HL-60 (cell line): ENCODE results near the gene APBB2.
"Not testable (repeated sequence)": the region's sequence is repeated elsewhere in the genome, so short reads cannot be mapped to it uniquely, and the experiment has no call there.

Source experiments
- DNase-seq, 2 experiments: peaks; one replicate each; pipeline ENCODE4 v3.0.0-alpha.2; 2010 to 2020; ENCODE audit warnings: low read depth in 1 of 2, low spot score in 1 of 2
- H3K27ac ChIP-seq: fragments of 250-450 bp; sonication (Bioruptor Pico); replicated peaks from 2 replicates; pipeline ENCODE4 v1.5.1; 2020; ENCODE audit warnings: mild to moderate bottlenecking, moderate library complexity
- H3K27me3 ChIP-seq: fragments of 250-450 bp; sonication (Bioruptor Pico); 2 replicates; pipeline ENCODE4 v1.5.1; 2021; ENCODE audit warnings: mild to moderate bottlenecking, moderate library complexity; ENCODE audit not compliant: insufficient read depth, poor library complexity, severe bottlenecking
- H3K4me3 ChIP-seq: replicated peaks from 2 replicates; pipeline ENCODE4 v1.5.1; 2011; ENCODE audit warnings: mild to moderate bottlenecking, control low read depth, low read length; ENCODE audit not compliant: insufficient read depth
- CTCF ChIP-seq: IDR thresholded peaks from one replicate; pipeline ENCODE4 v1.5.1; 2011; ENCODE audit warnings: low read length, control low read depth, inconsistent platforms; ENCODE audit not compliant: insufficient read depth
- GABPA ChIP-seq: IDR thresholded peaks from 2 replicates; pipeline ENCODE4 v1.6.1; 2012; ENCODE audit warnings: low read depth
- POLR2AphosphoS5 ChIP-seq: IDR thresholded peaks from 2 replicates; pipeline ENCODE4 v1.6.1; 2012; ENCODE audit warnings: low read depth
- SPI1 ChIP-seq: IDR thresholded peaks from 2 replicates; pipeline ENCODE4 v1.6.1; 2012; ENCODE audit warnings: low read depth, mild to moderate bottlenecking, borderline replicate concordance
- TF ChIP-seq, protein P1 (sequence below): IDR thresholded peaks from 2 replicates; pipeline ENCODE4 v1.6.1; 2012; ENCODE audit warnings: low read depth; ENCODE audit not compliant: insufficient replicate concordance

Gene APBB2

DNA sequence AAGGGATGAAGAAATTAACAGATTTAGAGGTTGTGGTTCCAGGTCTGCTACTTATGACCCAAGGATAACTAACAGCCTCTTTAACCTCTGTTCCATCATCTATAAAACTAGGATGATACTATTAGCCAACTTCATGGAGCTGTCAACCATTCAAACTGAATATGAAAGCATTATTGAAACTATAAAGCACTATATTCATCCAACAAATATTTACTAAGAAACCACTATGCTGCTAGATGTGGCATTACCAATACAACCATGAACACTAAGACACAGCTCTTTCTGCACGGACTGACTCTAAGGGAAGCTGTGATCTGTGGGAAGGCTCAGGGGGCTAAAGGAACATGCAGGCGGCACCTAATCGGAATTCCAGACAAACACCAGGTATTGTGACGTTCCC, 66.0 kb downstream of the APBB2 start:
- no peak overlapping the region for H3K4me3 ChIP-seq
- no peaks in the 10 kb centered on the region for H3K27me3 ChIP-seq
- TF ChIP-seq GABPA (no peak), SPI1 (no peak), POLR2AphosphoS5 (no peak), CTCF (no peak)
- TF ChIP-seq, protein P1, sequence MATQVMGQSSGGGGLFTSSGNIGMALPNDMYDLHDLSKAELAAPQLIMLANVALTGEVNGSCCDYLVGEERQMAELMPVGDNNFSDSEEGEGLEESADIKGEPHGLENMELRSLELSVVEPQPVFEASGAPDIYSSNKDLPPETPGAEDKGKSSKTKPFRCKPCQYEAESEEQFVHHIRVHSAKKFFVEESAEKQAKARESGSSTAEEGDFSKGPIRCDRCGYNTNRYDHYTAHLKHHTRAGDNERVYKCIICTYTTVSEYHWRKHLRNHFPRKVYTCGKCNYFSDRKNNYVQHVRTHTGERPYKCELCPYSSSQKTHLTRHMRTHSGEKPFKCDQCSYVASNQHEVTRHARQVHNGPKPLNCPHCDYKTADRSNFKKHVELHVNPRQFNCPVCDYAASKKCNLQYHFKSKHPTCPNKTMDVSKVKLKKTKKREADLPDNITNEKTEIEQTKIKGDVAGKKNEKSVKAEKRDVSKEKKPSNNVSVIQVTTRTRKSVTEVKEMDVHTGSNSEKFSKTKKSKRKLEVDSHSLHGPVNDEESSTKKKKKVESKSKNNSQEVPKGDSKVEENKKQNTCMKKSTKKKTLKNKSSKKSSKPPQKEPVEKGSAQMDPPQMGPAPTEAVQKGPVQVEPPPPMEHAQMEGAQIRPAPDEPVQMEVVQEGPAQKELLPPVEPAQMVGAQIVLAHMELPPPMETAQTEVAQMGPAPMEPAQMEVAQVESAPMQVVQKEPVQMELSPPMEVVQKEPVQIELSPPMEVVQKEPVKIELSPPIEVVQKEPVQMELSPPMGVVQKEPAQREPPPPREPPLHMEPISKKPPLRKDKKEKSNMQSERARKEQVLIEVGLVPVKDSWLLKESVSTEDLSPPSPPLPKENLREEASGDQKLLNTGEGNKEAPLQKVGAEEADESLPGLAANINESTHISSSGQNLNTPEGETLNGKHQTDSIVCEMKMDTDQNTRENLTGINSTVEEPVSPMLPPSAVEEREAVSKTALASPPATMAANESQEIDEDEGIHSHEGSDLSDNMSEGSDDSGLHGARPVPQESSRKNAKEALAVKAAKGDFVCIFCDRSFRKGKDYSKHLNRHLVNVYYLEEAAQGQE: no peak
- DNase-seq: no peak
- H3K27ac ChIP-seq: no peak overlapping the region

- not testable (repeated sequence) for H3K27ac ChIP-seq, H3K4me3 ChIP-seq, DNase-seq, H3K27me3 ChIP-seq
These were observed 66.8 kb downstream of the APBB2 start for GRCh38 chr4:41147570-41147969.

DNA sequence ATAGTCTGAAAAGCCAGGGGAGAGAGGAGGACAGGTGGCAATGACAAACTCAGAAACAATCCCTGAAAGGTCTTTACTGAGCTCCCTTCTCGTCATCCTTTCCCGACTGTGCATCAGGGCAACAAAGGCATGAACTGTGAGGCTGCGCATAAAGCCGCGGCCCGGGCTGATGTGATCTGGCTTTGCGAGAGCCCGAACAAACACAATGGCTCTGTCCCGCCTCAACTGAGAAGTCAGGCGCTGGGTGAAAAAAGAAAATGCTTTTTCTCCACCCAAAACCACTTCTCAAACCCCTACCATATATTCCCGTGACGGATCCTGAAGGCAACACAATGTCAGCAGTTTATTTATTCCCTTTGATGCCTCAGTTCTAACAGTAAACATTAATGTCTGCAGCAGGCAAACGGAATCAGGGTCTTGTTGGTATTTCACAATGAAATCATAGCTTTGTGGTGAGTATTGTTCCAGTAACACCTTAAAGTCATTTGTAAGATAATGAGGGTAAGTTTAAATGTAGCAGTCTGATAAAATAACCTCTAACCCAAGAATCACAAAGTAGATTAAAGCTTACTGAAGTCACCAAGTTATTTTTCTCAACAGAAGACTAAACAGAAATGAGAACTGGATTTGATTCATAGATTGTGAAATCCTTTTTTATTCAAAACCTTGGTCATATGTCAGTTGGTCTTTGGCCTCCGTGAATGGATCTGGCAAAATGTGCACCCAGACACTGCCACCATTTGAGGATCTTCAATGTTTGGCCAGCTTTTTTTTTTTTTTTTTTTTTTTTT, 67.4 kb downstream of the APBB2 start:
- TF ChIP-seq SPI1: no peak
- TF ChIP-seq, protein P1: no peak
- no peak for TF ChIP-seq POLR2AphosphoS5
- no peak for TF ChIP-seq CTCF
- TF ChIP-seq GABPA: no peak
- Histone ChIP-seq H3K27ac (no peak overlapping the region), H3K4me3 (no peak overlapping the region), H3K27me3 (no peaks in the 10 kb centered on the region)
- no peak for DNase-seq

GRCh38 chr4:41146196-41146595, 68.1 kb downstream of the APBB2 start:
- no peak overlapping the region for H3K27ac ChIP-seq
- TF ChIP-seq CTCF (no peak), SPI1 (no peak), GABPA (no peak), POLR2AphosphoS5 (no peak)
- TF ChIP-seq, protein P1: no peak
- no peak for DNase-seq
- no peak overlapping the region for H3K4me3 ChIP-seq
- no peaks in the 10 kb centered on the region for H3K27me3 ChIP-seq
